Measurements from ENCODE around the gene GALNT9. TPM values are rescaled to one million over a fixed set of nuclear protein-coding genes. Genes with fewer than 3 reads are reported as not detected.

The GALNT9 gene
- total and polyA plus RNA-seq, 12 donors = 0.01 to 0.19 TPM; not detected in 10

DNA sequence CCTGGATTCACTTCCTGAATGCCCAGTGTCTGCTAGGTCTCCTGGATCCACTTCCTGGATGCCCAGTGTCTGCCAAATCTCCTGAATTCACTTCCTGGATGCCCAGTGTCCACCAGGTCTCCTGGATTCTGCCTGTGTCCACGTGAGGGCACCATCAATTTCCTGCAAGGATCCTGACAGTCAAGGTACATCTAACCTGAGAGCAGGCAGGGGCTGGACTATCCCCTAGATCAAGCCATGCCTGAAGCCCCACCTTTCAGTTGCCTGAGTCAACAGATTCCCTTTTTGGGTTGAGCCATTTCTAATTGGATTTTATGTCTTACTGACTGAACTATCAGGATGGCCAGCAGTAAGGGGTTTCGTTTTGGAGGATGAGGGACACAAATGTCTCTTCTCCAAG is 49.5 kb downstream of the GALNT9 start:
- ATAC-seq (no peak), DNase-seq (peak in 1 of 2 donors; percentile 0)
- H3K4me3 ChIP-seq = no peak overlapping the region
- H3K36me3 ChIP-seq = no peaks in the 10 kb centered on the region
- H3K4me1 ChIP-seq = no peaks in the 10 kb centered on the region
- WGBS, 2 donors = 79% methylated on average over 2 of the region's 2 CpGs
- no peak overlapping the region for H3K27ac ChIP-seq
- H3K9me3 ChIP-seq = no peaks in the 10 kb centered on the region
- TF ChIP-seq, protein P1, sequence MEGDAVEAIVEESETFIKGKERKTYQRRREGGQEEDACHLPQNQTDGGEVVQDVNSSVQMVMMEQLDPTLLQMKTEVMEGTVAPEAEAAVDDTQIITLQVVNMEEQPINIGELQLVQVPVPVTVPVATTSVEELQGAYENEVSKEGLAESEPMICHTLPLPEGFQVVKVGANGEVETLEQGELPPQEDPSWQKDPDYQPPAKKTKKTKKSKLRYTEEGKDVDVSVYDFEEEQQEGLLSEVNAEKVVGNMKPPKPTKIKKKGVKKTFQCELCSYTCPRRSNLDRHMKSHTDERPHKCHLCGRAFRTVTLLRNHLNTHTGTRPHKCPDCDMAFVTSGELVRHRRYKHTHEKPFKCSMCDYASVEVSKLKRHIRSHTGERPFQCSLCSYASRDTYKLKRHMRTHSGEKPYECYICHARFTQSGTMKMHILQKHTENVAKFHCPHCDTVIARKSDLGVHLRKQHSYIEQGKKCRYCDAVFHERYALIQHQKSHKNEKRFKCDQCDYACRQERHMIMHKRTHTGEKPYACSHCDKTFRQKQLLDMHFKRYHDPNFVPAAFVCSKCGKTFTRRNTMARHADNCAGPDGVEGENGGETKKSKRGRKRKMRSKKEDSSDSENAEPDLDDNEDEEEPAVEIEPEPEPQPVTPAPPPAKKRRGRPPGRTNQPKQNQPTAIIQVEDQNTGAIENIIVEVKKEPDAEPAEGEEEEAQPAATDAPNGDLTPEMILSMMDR (IDR thresholded peaks at IDR 0.05) = no peak
- intact Hi-C loops (cut with DNase I) = no loop called here
- H3K27me3 ChIP-seq = peaks cover 10 to 96% (median 87%) of the 10 kb centered on the region in 7 donors

DNA sequence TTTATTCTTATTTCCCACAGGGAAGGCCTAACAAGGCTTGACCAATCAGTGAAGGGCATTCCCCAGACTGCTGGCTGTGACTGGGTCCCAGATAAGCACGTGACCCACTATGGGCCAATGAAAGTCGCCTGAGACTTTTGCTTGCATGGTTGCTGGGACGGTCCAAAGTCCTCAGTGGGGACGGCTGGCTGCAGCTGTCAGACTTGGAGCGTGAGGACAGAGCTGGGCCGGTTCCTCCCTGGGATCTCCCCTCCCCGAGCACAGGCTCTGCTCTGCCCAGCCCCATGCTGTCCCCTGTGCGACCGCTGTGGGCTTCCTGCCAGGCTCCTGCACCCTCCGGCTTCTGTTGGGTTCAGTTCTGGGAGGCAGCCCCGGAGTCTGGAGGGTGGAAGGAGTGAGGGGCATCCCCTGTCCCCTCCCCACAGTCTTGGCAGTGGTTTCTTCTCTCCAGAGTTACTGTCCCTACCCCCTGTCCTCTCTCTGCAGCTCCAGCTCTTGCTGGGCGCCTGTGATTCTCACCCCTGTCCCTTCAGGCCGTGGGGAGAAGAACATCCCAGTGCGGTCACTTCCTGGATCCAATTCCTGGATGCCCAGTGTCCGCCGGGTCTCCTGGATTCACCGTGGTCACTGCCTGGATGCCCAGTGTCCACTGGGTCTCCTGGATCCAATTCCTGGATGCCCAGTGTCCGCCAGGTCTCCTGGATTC is 50.1 kb downstream of the GALNT9 start:
- peaks cover 10 to 96% (median 86%) of the 10 kb centered on the region in 7 donors for H3K27me3 ChIP-seq
- peak in 7 of 8 donors; percentile 74 to 93 (median 82) for ATAC-seq
- H3K36me3 ChIP-seq = no peaks in the 10 kb centered on the region
- TF ChIP-seq, protein P1 (IDR thresholded peaks at IDR 0.05) = no peak
- no peaks in the 10 kb centered on the region for H3K9me3 ChIP-seq
- H3K4me3 ChIP-seq = no peak overlapping the region
- 64 to 68% methylated on average over 18 of the region's 18 CpGs for WGBS, 2 donors
- peak; percentile 50 to 54 for DNase-seq
- no peak overlapping the region for H3K27ac ChIP-seq
- H3K4me1 ChIP-seq = no peaks in the 10 kb centered on the region
- intact Hi-C loops (cut with DNase I) = no loop called here

DNA sequence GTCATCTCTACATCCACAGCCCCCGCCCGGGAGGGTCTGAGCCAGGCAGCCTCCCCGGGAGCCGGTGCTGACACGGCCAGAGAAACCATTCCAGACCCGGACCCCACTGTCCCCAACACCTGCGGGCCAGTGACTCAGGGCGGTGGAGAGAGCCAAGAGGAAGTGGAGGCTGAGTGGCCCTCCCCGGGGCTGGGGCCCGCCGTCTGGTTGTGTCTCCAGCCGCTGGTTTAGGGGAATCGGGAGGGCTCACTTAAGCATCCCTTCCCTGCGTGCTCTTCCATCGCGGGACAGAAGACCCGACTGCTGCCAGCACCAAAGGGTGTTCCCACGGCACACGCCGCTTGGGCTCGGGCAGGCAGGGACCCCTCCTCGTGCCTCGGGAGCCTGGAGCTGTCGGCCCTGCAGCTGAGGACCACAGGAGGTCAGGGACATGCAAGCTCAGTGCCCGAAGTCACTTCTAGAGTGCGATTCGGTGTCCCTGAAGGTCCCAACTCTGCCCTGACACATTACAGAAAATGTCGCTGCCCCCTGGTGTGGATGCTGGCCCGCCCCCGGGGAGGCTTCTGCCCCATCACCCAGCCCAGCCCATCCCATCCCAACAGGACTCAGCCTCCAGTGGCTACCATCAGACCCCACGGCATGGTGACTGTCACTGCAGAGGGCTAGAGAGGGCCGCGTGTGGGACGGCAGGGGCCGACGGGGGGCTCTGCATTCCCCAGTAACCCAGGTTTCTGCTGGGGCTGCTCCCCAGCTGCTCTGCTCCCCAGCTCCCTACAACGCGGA is 50.8 kb downstream of the GALNT9 start:
- intact Hi-C loops (cut with DNase I) = no loop called here
- Histone ChIP-seq H3K4me1 (no peaks in the 10 kb centered on the region), H3K9me3 (no peaks in the 10 kb centered on the region), H3K27ac (no peak overlapping the region), H3K36me3 (no peaks in the 10 kb centered on the region), H3K4me3 (no peak overlapping the region), H3K27me3 (peaks cover 10 to 96% (median 92%) of the 10 kb centered on the region in 7 donors)
- peak in 1 of 2 donors; percentile 8 for DNase-seq
- TF ChIP-seq, protein P1 (IDR thresholded peaks at IDR 0.05) = no peak
- WGBS, 2 donors = 65 to 67% methylated on average over 36 to 38 of the region's 38 CpGs
- ATAC-seq = peak in 2 of 8 donors; percentile 20 to 36

DNA sequence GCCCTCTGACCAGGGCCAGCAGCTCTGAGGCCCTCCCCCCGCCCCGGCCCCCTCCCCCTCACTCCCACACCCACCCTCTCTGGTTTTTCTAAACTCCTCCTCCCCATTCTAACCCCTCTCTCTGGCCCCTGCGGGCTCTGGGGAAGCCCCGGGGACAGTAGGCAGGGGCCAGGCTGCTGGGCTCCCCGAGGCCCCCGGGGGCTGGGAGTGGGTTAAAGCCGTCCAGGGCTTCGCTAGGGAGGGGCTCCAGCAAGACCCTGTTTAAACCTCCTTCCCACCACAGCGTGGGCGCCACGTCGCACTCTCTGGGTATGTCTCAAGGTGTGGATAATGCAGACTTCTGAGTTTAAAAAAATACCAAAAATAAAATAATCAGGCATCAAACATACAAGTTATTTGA is 51.4 kb downstream of the GALNT9 start:
- H3K9me3 ChIP-seq = no peaks in the 10 kb centered on the region
- H3K27ac ChIP-seq = no peak overlapping the region
- no peak overlapping the region for H3K4me3 ChIP-seq
- DNase-seq = peak in 1 of 2 donors; percentile 1
- no peak for ATAC-seq
- H3K27me3 ChIP-seq = peaks cover 10 to 95% (median 91%) of the 10 kb centered on the region in 7 donors
- intact Hi-C loops (cut with DNase I) = no loop called here
- H3K36me3 ChIP-seq = no peaks in the 10 kb centered on the region
- TF ChIP-seq, protein P1 (IDR thresholded peaks at IDR 0.05) = no peak
- 48 to 54% methylated on average over 12 of the region's 12 CpGs for WGBS, 2 donors
- H3K4me1 ChIP-seq = no peaks in the 10 kb centered on the region

Data from heart right ventricle (tissue), 16 donors.